ENCODE data around the gene PLXNC1. TPM values are rescaled to one million over a fixed set of nuclear protein-coding genes. Genes with fewer than 3 reads are reported as not detected.

PLXNC1 gene
- total RNA-seq, 1 donor from 2014 or later = 1.8 TPM

DNA sequence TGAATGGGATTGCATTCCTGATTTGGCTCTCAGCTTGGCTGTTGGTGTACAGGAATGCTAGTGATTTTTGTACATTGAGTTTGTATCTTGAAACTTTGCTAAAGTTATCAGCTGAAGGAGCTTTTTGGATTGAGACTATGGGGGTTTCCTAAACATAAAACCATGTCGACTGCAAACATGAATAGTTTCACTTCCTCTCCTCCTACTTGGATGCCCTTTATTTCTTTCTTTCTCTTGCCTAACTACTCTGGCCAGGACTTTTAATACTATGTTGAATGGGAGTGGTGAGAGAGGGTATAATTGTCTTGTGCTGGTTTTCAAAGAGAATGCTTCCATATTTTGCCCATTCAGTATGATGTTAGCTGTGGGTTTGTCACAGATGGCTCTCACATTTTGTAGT, 169.8 kb downstream of the PLXNC1 start:
- peaks cover 1 to 20% of the 10 kb centered on the region in 2 donors for H3K36me3 ChIP-seq
- H3K27me3 ChIP-seq = no peaks in the 10 kb centered on the region
- no peak overlapping the region for H3K27ac ChIP-seq
- no peak for DNase-seq (ENCODE audit: low spot score in 2 of 2)
- TF ChIP-seq, protein P1, sequence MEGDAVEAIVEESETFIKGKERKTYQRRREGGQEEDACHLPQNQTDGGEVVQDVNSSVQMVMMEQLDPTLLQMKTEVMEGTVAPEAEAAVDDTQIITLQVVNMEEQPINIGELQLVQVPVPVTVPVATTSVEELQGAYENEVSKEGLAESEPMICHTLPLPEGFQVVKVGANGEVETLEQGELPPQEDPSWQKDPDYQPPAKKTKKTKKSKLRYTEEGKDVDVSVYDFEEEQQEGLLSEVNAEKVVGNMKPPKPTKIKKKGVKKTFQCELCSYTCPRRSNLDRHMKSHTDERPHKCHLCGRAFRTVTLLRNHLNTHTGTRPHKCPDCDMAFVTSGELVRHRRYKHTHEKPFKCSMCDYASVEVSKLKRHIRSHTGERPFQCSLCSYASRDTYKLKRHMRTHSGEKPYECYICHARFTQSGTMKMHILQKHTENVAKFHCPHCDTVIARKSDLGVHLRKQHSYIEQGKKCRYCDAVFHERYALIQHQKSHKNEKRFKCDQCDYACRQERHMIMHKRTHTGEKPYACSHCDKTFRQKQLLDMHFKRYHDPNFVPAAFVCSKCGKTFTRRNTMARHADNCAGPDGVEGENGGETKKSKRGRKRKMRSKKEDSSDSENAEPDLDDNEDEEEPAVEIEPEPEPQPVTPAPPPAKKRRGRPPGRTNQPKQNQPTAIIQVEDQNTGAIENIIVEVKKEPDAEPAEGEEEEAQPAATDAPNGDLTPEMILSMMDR (IDR thresholded peaks at IDR 0.05) = no peak
- H3K4me3 ChIP-seq = no peak overlapping the region
- no peaks in the 10 kb centered on the region for H3K4me1 ChIP-seq
- intact Hi-C loops (cut with DNase I) = no loop called here
- H3K9me3 ChIP-seq = peaks cover 14 to 54% of the 10 kb centered on the region in 2 donors

DNA sequence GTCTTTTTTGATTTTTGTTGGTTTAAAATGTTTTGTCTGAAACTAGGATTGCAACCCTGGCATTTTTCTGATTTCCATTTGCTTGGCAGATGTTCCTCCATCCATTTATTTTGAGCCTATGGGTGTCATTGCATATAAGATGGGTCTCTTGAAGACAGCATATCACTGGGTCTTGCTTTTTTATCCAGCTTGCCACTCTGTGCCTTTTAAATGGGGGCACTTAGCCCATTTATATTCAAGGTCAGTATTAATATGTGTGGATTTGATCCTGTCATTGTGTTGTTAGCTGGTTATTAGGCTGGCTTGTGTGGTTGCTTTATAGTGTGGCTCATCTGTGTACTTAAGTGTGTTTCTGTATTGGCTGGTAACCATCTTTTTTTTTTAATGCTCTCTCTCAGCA, 171.7 kb downstream of the PLXNC1 start:
- peaks cover 14 to 49% of the 10 kb centered on the region in 2 donors for H3K9me3 ChIP-seq
- DNase-seq (ENCODE audit: low spot score in 2 of 2) = no peak
- H3K27ac ChIP-seq = no peak overlapping the region
- no peaks in the 10 kb centered on the region for H3K27me3 ChIP-seq
- no peak overlapping the region for H3K4me3 ChIP-seq
- TF ChIP-seq, protein P1 (IDR thresholded peaks at IDR 0.05) = no peak
- H3K36me3 ChIP-seq = peaks cover 3 to 25% of the 10 kb centered on the region in 2 donors
- no peaks in the 10 kb centered on the region for H3K4me1 ChIP-seq
- intact Hi-C loops (cut with DNase I) = no loop called here

DNA sequence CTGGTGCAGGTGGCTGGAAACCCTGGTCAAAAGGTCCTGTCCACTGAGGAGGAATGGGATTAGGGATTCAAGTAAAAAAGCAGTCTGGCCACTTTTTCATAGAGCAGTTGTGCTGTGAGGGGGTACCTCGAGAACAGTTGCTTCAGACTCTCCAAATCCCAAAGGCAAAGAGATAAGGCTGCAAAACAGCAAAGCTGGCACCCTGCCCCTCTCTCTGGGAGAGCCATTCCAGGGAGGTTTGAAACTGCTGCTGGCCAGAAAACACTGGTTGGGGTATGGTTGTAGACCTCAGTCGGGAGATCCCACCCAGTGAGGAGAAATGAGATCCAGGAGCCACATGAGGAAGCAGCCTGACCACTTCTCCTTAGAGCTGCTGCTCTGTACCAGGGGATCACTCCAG, 174.0 kb downstream of the PLXNC1 start:
- Histone ChIP-seq H3K4me3 (no peak overlapping the region), H3K27ac (no peak overlapping the region), H3K36me3 (peaks cover 3 to 41% of the 10 kb centered on the region in 2 donors), H3K4me1 (no peaks in the 10 kb centered on the region), H3K9me3 (peaks cover 14 to 37% of the 10 kb centered on the region in 2 donors), H3K27me3 (no peaks in the 10 kb centered on the region)
- DNase-seq (ENCODE audit: low spot score in 2 of 2) = no peak
- TF ChIP-seq, protein P1 (IDR thresholded peaks at IDR 0.05) = no peak
- intact Hi-C loops (cut with DNase I) = no loop called here

DNA sequence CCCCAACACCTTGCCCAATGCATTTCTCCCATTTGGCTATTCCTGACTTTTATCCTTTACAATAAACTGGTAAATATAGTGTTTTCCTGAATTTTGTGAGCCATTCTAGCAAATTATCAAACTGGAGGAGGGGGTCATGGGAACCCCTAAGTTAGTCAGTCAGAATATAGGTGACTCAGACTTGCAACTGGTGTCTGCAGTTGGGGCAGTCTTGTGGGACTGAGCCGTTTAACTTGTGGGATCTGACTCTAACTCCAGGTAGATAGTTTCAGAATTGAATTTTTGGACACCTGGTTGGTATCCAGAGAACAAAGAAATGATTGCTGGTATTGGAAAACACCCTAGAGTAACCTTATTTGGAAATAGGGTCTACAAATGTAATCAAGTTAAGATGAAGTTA, 177.9 kb downstream of the PLXNC1 start:
- Histone ChIP-seq H3K36me3 (peaks cover 3 to 51% of the 10 kb centered on the region in 2 donors), H3K27ac (no peak overlapping the region), H3K27me3 (no peaks in the 10 kb centered on the region), H3K4me3 (no peak overlapping the region), H3K9me3 (peaks cover 0 to 1% of the 10 kb centered on the region in 2 donors), H3K4me1 (no peaks in the 10 kb centered on the region)
- intact Hi-C loops (cut with DNase I) = no loop called here
- no peak for DNase-seq (ENCODE audit: low spot score in 2 of 2)
- TF ChIP-seq, protein P1 (IDR thresholded peaks at IDR 0.05) = no peak

DNA sequence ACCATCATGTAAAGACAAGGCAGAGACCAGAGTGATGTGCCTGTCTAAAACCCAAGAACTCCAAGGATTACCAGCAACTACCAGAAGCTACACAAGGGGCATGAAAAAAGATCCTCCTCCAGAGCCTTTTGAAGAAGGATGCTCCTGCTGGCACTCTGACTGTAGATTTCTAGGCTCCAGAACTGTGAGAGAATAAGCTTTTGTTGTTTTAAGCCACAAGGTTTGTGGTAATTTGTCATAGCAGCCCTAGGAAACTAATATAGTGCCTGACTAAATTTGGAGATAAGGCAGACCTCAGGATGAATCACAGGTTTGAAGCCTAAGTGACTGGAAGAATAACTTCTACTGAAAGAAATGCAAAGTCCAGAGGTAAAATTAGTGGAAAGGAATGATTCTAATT, 178.3 kb downstream of the PLXNC1 start:
- no peak for DNase-seq (ENCODE audit: low spot score in 2 of 2)
- intact Hi-C loops (cut with DNase I) = no loop called here

More for the DNA sequence above, 178.3 kb downstream of the PLXNC1 start:
- Histone ChIP-seq H3K4me3 (no peak overlapping the region), H3K27me3 (no peaks in the 10 kb centered on the region), H3K9me3 (no peaks in the 10 kb centered on the region), H3K4me1 (no peaks in the 10 kb centered on the region), H3K36me3 (peaks cover 3 to 46% of the 10 kb centered on the region in 2 donors), H3K27ac (no peak overlapping the region)
- TF ChIP-seq, protein P1 (IDR thresholded peaks at IDR 0.05) = no peak
